HepG2 (cell line): ENCODE results near the gene RAN. TPM values are rescaled to one million over a fixed set of nuclear protein-coding genes. Genes with fewer than 3 reads are reported as not detected.
A peak's percentile ranks its signal among the peaks of the same experiment; 100 is the strongest.

ENCODE experiments used
- ATAC-seq: fragments of 200-7000 bp; cut with Tn5 transposase; 3 replicates; pipeline ENCODE4 v1.9.1; 2020; ENCODE audit warnings: mild to moderate bottlenecking, moderate library complexity
- BruUV-seq: library from RNA; stranded (reverse); fragments of 400-500 nt; replicated peaks from 2 replicates; lab custom pipeline; 2021; lab: Mats Ljungman, UMichigan
- CTCF ChIA-PET: fragments of 300-600 bp; formaldehyde crosslinking; extraction: SDS; loops from one replicate; lab custom pipeline; 2021; ENCODE audit warnings: low total read pairs, inconsistent platforms, low intra/inter-chr PET ratio; lab: Yijun Ruan, JAX
- POLR2A ChIA-PET: fragments of 350-600 bp; sonication (Branson Sonifier 250); formaldehyde crosslinking; loops from one replicate; lab custom pipeline; 2020; ENCODE audit warnings: antibody characterized with exemption, inconsistent platforms; lab: Yijun Ruan, JAX
- DNase-seq: peaks from one replicate; pipeline ENCODE4 v3.0.0-alpha.2; 2015; ENCODE audit warnings: low spot score
- FAIRE-seq: peaks from 3 replicates; lab custom pipeline; 2011; peaks lifted over from hg19 to GRCh38; lab: Jason Lieb, UNC
- H2AFZ ChIP-seq: one replicate; pipeline ENCODE4 v1.6.1; 2011; ENCODE audit warnings: low read length, inconsistent platforms
- H3K27ac ChIP-seq: fragments of 300-600 bp; 3 replicates; pipeline ENCODE4 v1.8.0; 2011; ENCODE audit warnings: mixed run types, mild to moderate bottlenecking, mixed read lengths, low read length, inconsistent platforms; ENCODE audit not compliant: insufficient read depth; ENCODE audit errors: extremely low read length
- H3K27me3 ChIP-seq, 2 experiments: fragments of 200-600 bp in 1 of 2; 2 replicates in 1 of 2; 3 replicates in 1 of 2; pipeline versions ENCODE4 v1.6.0 to v1.8.0; 2011; ENCODE audit warnings: low read length in 2 of 2, mild to moderate bottlenecking in 2 of 2, moderate library complexity in 2 of 2, inconsistent platforms in 1 of 2; ENCODE audit not compliant: insufficient read depth in 2 of 2, control insufficient read depth in 1 of 2
- H3K36me3 ChIP-seq, 2 experiments: fragments of 200-600 bp in 1 of 2; replicated peaks in 1 of 2; 2 replicates in 1 of 2; 3 replicates in 1 of 2; pipeline versions ENCODE4 v1.5.1 to v1.8.0; 2011; ENCODE audit warnings: low read length in 2 of 2, inconsistent platforms in 1 of 2; ENCODE audit not compliant: insufficient read depth in 2 of 2, control insufficient read depth in 1 of 2
- H3K4me1 ChIP-seq: 2 replicates; pipeline ENCODE4 v1.5.1; 2012; ENCODE audit warnings: low read length, inconsistent platforms; ENCODE audit not compliant: insufficient read depth
- H3K4me2 ChIP-seq: 2 replicates; pipeline ENCODE4 v1.6.0; 2011; ENCODE audit warnings: low read depth, low read length, inconsistent platforms
- H3K4me3 ChIP-seq, 3 experiments: fragments of 200-600 bp in 1 of 3; sonication (generic), shearing (Covaris generic) in 1 of 3; replicated peaks in 1 of 3; 2 replicates each; pipeline ENCODE4 v1.5.1; 2011 to 2016; ENCODE audit warnings: low read length in 3 of 3, inconsistent platforms in 2 of 3, low read depth in 2 of 3, mild to moderate bottlenecking in 2 of 3, control low read depth in 1 of 3, mixed read lengths in 1 of 3; ENCODE audit not compliant: insufficient read depth in 1 of 3
- H3K79me2 ChIP-seq: one replicate; pipeline ENCODE4 v1.6.1; 2011; ENCODE audit warnings: low read length, inconsistent platforms; ENCODE audit not compliant: insufficient read depth
- H3K9ac ChIP-seq: 2 replicates; pipeline ENCODE4 v1.6.0; 2011; ENCODE audit warnings: mild to moderate bottlenecking, low read depth, low read length, inconsistent platforms; ENCODE audit not compliant: insufficient read depth
- H3K9me3 ChIP-seq: 2 replicates; pipeline ENCODE4 v1.5.1; 2012; ENCODE audit warnings: mild to moderate bottlenecking, low read length
- H4K20me1 ChIP-seq: 2 replicates; pipeline ENCODE4 v1.6.0; 2011; ENCODE audit warnings: inconsistent platforms, mild to moderate bottlenecking, low read length, moderate library complexity; ENCODE audit not compliant: insufficient read depth
- ASH2L ChIP-seq: fragments of 300-600, 200-600 bp; sonication (generic); IDR thresholded peaks from 2 replicates; pipeline ENCODE4 v1.7.0; 2017; ENCODE audit warnings: low read depth, mild to moderate bottlenecking, moderate library complexity, mixed read lengths, low read length; ENCODE audit not compliant: insufficient read length
- ELF1 ChIP-seq: sonication (generic); formaldehyde crosslinking; IDR thresholded peaks from 2 replicates; pipeline ENCODE4 v1.4.0; 2020; ENCODE audit warnings: missing genetic modification reagents
- ELF3 ChIP-seq: IDR thresholded peaks from 2 replicates; pipeline ENCODE4 v1.6.1; 2016; ENCODE audit warnings: missing genetic modification reagents, missing compliant biosample characterization
- PHF8 ChIP-seq: sonication (generic); formaldehyde crosslinking; IDR thresholded peaks from 2 replicates; pipeline ENCODE4 v1.5.0; 2020; ENCODE audit warnings: missing genetic modification reagents
- TBX3 ChIP-seq: fragments of 450-650 bp; IDR thresholded peaks from 2 replicates; pipeline ENCODE4 v1.6.1; 2017; ENCODE audit warnings: antibody characterized with exemption, mild to moderate bottlenecking, inconsistent platforms, borderline replicate concordance
- TCF7 ChIP-seq: sonication (generic); IDR thresholded peaks from 2 replicates; pipeline ENCODE4 v1.6.1; 2016; ENCODE audit warnings: antibody characterized with exemption, low read depth
- TEAD3 ChIP-seq: optimal IDR thresholded peaks from 2 replicates; pipeline ENCODE3; 2016; ENCODE audit warnings: borderline replicate concordance
- ZEB1 ChIP-seq: IDR thresholded peaks from 2 replicates; pipeline ENCODE4 v1.6.1; 2012; ENCODE audit warnings: mild to moderate bottlenecking, low read depth, inconsistent platforms; ENCODE audit not compliant: insufficient replicate concordance
- ZNF232 ChIP-seq: sonication (generic); formaldehyde crosslinking; IDR thresholded peaks from 2 replicates; pipeline ENCODE4 v1.4.0; 2020; ENCODE audit warnings: missing genetic modification reagents, borderline replicate concordance
- ZNF550 ChIP-seq: sonication (generic); formaldehyde crosslinking; IDR thresholded peaks from 2 replicates; pipeline ENCODE4 v1.4.0; 2020; ENCODE audit warnings: mild to moderate bottlenecking, missing genetic modification reagents, borderline replicate concordance
- ZNF652 ChIP-seq: IDR thresholded peaks from 2 replicates; pipeline ENCODE4 v1.6.1; 2016; ENCODE audit warnings: low read depth, borderline replicate concordance
- ZNF780A ChIP-seq: sonication (generic); formaldehyde crosslinking; IDR thresholded peaks from 2 replicates; pipeline ENCODE4 v1.8.0; 2022; ENCODE audit warnings: mild to moderate bottlenecking, missing genetic modification reagents, moderate library complexity
- WGBS: methylation state at CpG from one replicate; pipeline ENCODE4 v1.1.6; 2017; ENCODE audit warnings: low lambda C conversion rate; 5-methylcytosine and 5-hydroxymethylcytosine counted together
- in situ Hi-C: cut with HindIII; loops from 2 replicates; pipeline ENCODE4 v1.10.0; 2017; ENCODE audit warnings: low pct_unique_long_range_greater_than_20kb; ENCODE audit not compliant: extremely low pct_ligation_motif_present
- intact Hi-C: fragments of 100-400 bp; cut with micrococcal nuclease; formaldehyde crosslinking; loops from one replicate; pipeline ENCODE4 v1.10.0; 2022; ENCODE audit not compliant: unreplicated experiment
- polyA plus RNA-seq, 8 experiments: library from polyadenylated mRNA; depleted of rRNA in 3 of 8; stranded (reverse) in 7 of 8; unstranded in 1 of 8; fragments of >200 nt; fragmentation: Illumina TruSeq in 4 of 8; extraction: Trizol in 4 of 8; gene quantifications; 2 replicates each; pipeline versions ENCODE4 v1.2.1 to v1.2.3, GENCODE V29; 2011 to 2016; ENCODE audit warnings: low read depth in 4 of 8, missing spikeins in 1 of 8, mixed read lengths in 1 of 8; ENCODE audit not compliant: insufficient read depth in 1 of 8
- total RNA-seq, 5 experiments: library from RNA; depleted of rRNA; stranded (reverse); fragments of >200 nt; fragmentation: Illumina TruSeq; extraction: Trizol; gene quantifications; 2 replicates each; pipeline ENCODE4 v1.2.3, GENCODE V29; 2016; ENCODE audit warnings: low read depth in 1 of 5
- TF ChIP-seq, protein P1 (sequence below): IDR thresholded peaks from 2 replicates; pipeline ENCODE4 v1.4.0; 2020; ENCODE audit warnings: mild to moderate bottlenecking, missing genetic modification reagents
- TF ChIP-seq, protein P2 (sequence below): sonication (generic); formaldehyde crosslinking; IDR thresholded peaks from 2 replicates; pipeline ENCODE4 v1.4.0; 2020; ENCODE audit warnings: missing genetic modification reagents

The RAN gene
- total and polyA plus RNA-seq, 2 of the 13 experiments (the other 11 are each of a cell fraction or from before 2014, with no cell fraction given): 1,335 to 1,630 TPM

DNA sequence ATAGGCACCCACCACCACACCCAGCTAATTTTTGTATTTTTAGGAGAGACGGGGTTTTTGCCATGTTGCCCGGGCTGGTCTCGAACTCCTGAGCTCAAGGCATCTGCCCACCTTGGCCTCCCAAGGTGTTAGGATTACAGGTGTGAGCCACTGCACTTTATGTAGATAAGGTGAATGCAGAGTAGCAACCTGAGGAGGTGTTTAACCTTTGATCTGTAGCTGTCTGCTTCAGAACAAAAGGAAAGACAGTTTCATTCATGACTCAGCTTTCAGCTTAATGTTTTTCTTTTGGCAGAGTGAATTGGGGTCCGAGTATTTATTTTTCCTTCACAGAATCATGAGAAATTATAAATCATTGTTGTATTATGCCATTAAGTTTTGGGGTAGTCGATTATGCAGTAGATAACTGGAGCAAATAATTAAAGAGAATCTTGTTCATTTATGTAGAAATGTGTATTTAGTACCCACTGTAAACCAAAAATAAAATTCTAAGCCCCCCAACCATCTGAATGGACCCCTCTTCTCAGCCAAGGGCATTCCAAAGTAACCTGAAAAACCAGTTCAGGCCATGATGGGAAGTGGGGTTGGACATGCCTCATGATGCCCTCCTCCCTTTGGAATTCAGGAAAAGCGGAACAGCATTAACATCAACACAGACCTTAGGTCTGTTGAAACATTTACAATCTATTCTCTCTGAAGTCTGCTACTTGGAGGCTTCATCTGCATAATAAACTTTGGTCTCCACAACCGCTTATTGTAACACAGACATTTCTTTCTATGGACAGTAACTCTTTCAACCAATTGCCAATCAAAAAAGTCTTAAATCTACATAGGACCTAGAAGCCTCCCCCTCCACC, 22.1 kb upstream of the RAN start:
- CTCF ChIA-PET: no interaction called here
- peak; percentile 74 for TF ChIP-seq ASH2L
- no peak for TF ChIP-seq PHF8
- 0 out of 2 replicates have a peak, but pooled peaks have one; percentile 42 for TF ChIP-seq ELF1 (CRISPR knock-in tag)
- TF ChIP-seq ZNF550 (CRISPR knock-in tag): no peak
- TF ChIP-seq, protein P1, sequence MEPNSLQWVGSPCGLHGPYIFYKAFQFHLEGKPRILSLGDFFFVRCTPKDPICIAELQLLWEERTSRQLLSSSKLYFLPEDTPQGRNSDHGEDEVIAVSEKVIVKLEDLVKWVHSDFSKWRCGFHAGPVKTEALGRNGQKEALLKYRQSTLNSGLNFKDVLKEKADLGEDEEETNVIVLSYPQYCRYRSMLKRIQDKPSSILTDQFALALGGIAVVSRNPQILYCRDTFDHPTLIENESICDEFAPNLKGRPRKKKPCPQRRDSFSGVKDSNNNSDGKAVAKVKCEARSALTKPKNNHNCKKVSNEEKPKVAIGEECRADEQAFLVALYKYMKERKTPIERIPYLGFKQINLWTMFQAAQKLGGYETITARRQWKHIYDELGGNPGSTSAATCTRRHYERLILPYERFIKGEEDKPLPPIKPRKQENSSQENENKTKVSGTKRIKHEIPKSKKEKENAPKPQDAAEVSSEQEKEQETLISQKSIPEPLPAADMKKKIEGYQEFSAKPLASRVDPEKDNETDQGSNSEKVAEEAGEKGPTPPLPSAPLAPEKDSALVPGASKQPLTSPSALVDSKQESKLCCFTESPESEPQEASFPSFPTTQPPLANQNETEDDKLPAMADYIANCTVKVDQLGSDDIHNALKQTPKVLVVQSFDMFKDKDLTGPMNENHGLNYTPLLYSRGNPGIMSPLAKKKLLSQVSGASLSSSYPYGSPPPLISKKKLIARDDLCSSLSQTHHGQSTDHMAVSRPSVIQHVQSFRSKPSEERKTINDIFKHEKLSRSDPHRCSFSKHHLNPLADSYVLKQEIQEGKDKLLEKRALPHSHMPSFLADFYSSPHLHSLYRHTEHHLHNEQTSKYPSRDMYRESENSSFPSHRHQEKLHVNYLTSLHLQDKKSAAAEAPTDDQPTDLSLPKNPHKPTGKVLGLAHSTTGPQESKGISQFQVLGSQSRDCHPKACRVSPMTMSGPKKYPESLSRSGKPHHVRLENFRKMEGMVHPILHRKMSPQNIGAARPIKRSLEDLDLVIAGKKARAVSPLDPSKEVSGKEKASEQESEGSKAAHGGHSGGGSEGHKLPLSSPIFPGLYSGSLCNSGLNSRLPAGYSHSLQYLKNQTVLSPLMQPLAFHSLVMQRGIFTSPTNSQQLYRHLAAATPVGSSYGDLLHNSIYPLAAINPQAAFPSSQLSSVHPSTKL: peak; percentile 28
- TF ChIP-seq ZEB1: peak; percentile 85
- TF ChIP-seq TEAD3: peak; percentile 94
- TF ChIP-seq ZNF780A (CRISPR knock-in tag): no peak
- peak; percentile 67 for TF ChIP-seq ELF3 (CRISPR knock-in tag)
- TF ChIP-seq ZNF652 (CRISPR knock-in tag): 0 out of 2 replicates have a peak, but pooled peaks have one; percentile 17
- 0 out of 2 replicates have a peak, but pooled peaks have one; percentile 54 for TF ChIP-seq ZNF232 (CRISPR knock-in tag)
- TF ChIP-seq, protein P2, sequence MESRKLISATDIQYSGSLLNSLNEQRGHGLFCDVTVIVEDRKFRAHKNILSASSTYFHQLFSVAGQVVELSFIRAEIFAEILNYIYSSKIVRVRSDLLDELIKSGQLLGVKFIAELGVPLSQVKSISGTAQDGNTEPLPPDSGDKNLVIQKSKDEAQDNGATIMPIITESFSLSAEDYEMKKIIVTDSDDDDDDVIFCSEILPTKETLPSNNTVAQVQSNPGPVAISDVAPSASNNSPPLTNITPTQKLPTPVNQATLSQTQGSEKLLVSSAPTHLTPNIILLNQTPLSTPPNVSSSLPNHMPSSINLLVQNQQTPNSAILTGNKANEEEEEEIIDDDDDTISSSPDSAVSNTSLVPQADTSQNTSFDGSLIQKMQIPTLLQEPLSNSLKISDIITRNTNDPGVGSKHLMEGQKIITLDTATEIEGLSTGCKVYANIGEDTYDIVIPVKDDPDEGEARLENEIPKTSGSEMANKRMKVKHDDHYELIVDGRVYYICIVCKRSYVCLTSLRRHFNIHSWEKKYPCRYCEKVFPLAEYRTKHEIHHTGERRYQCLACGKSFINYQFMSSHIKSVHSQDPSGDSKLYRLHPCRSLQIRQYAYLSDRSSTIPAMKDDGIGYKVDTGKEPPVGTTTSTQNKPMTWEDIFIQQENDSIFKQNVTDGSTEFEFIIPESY (CRISPR knock-in tag): no peak
- peak; percentile 51; the same call in 1 of the 2 replicates for TF ChIP-seq TCF7
- TF ChIP-seq TBX3: peak; percentile 54; the same call in 1 of the 2 replicates

More for the DNA sequence above, 22.1 kb upstream of the RAN start:
- FAIRE-seq: peak; percentile 84
- peak; percentile 89 for DNase-seq
- POLR2A ChIA-PET: interaction anchor here (1.7 kb wide), 1 partner anchor 21 kb away, joined by 8 read pairs; no protein-coding TSS in a partner anchor
- peak overlapping the region; percentile 61 for H3K27ac ChIP-seq
- 6% methylated on average over 7 of the region's 7 CpGs for whole genome bisulfite sequencing
- no peaks in the 10 kb centered on the region for H3K79me2 ChIP-seq
- peak; percentile 80 for ATAC-seq
- H3K27me3 ChIP-seq: no peaks in the 10 kb centered on the region
- peaks cover 74% of the 10 kb centered on the region for H3K4me1 ChIP-seq
- in situ Hi-C loops: no loop called here
- H3K9ac ChIP-seq: no peak overlapping the region; the same call in 1 of the 2 replicates
- no TSS peak for BruUV-seq
- H3K36me3 ChIP-seq: no peaks in the 10 kb centered on the region
- H3K4me3 ChIP-seq: peak overlapping the region in 1 of 3 experiments; percentile 7; a peak in 1 of 6 replicates
- no peak overlapping the region for H2AFZ ChIP-seq
- no peaks in the 10 kb centered on the region for H3K9me3 ChIP-seq
- intact Hi-C loops: loop anchor here (1.0 kb wide), 1 partner anchor 14 kb away; no protein-coding TSS in a partner anchor
- H3K4me2 ChIP-seq: peak overlapping the region; percentile 34
- H4K20me1 ChIP-seq: no peaks in the 10 kb centered on the region
